Measurements from ENCODE around the gene SDK2.

SDK2 gene

GRCh38 chr17:73614256-73614655 lies 30.0 kb downstream of the SDK2 start:
- no peak for TF ChIP-seq GABPA (IDR thresholded peaks at IDR 0.05; ENCODE audit: low read depth)
- TF ChIP-seq CTCF (IDR thresholded peaks at IDR 0.05; ENCODE audit: insufficient read depth, low read length), result no peak
- no peak for TF ChIP-seq REST (IDR thresholded peaks at IDR 0.05; ENCODE audit: insufficient replicate concordance, low read depth)
- no peak for TF ChIP-seq SPI1 (IDR thresholded peaks at IDR 0.05; ENCODE audit: borderline replicate concordance, low read depth)
- no peak for TF ChIP-seq POLR2AphosphoS5 (IDR thresholded peaks at IDR 0.05; ENCODE audit: low read depth)
- H3K27ac ChIP-seq (replicated peaks), result no peak overlapping the region
- no peaks in the 10 kb centered on the region for H3K27me3 ChIP-seq (ENCODE audit: insufficient read depth, poor library complexity, severe bottlenecking)
- no peak overlapping the region for H3K4me3 ChIP-seq (replicated peaks; ENCODE audit: insufficient read depth, low read length)
- DNase-seq (ENCODE audit: low read depth in 1 of 2, low spot score in 1 of 2), result no peak

- no peak overlapping the region for H3K4me3 ChIP-seq (replicated peaks; ENCODE audit: insufficient read depth, low read length)
- no peaks in the 10 kb centered on the region for H3K27me3 ChIP-seq (ENCODE audit: insufficient read depth, poor library complexity, severe bottlenecking)
- TF ChIP-seq CTCF (IDR thresholded peaks at IDR 0.05; ENCODE audit: insufficient read depth, low read length) (no peak), POLR2AphosphoS5 (IDR thresholded peaks at IDR 0.05; ENCODE audit: low read depth) (no peak)
- no peak for DNase-seq (ENCODE audit: low read depth in 1 of 2, low spot score in 1 of 2)
- H3K27ac ChIP-seq (replicated peaks), result no peak overlapping the region
Observed at GRCh38 chr17:73613271-73614233, 30.7 kb downstream of the SDK2 start.

- DNase-seq (ENCODE audit: low read depth in 1 of 2, low spot score in 1 of 2), result no peak
- Histone ChIP-seq H3K27me3 (ENCODE audit: insufficient read depth, poor library complexity, severe bottlenecking) (no peaks in the 10 kb centered on the region), H3K27ac (replicated peaks) (no peak overlapping the region), H3K4me3 (replicated peaks; ENCODE audit: insufficient read depth, low read length) (no peak overlapping the region)
- TF ChIP-seq GABPA (IDR thresholded peaks at IDR 0.05; ENCODE audit: low read depth) (no peak), POLR2AphosphoS5 (IDR thresholded peaks at IDR 0.05; ENCODE audit: low read depth) (no peak), CTCF (IDR thresholded peaks at IDR 0.05; ENCODE audit: insufficient read depth, low read length) (no peak), SPI1 (IDR thresholded peaks at IDR 0.05; ENCODE audit: borderline replicate concordance, low read depth) (no peak), REST (IDR thresholded peaks at IDR 0.05; ENCODE audit: insufficient replicate concordance, low read depth) (no peak)
Observed at GRCh38 chr17:73612031-73612472, 32.2 kb downstream of the SDK2 start.
